T-cell (primary cell): ENCODE data around the gene SHC3. TPM values are rescaled to one million over a fixed set of nuclear protein-coding genes. Genes with fewer than 3 reads are reported as not detected.

ENCODE experiments used
- ATAC-seq, 4 experiments: fragments of 200-7000 bp in 3 of 4; fragments of 150-1000 bp in 1 of 4; cut with Tn5 transposase; replicated peaks in 1 of 4; 1 replicate in 3 of 4; 2 replicates in 1 of 4; pipeline ENCODE4 v1.10.0; 2021; ENCODE audit warnings: moderate library complexity in 3 of 4, mild to moderate bottlenecking in 2 of 4, moderate number of reproducible peaks in 1 of 4
- CTCF ChIA-PET, 2 donors: fragments of 300-600 bp; sonication (Branson Sonifier 250); formaldehyde crosslinking; loops; one replicate each; lab custom pipeline; 2022; ENCODE audit warnings: antibody characterized with exemption in 2 of 2; lab: Charles Lee
- POLR2A ChIA-PET, 2 donors: fragments of 300-600 bp; sonication (Branson Sonifier 250); formaldehyde crosslinking; loops; one replicate each; lab custom pipeline; 2022; ENCODE audit warnings: antibody characterized with exemption in 2 of 2; lab: Charles Lee
- DNase-seq, 35 experiments: peaks; one replicate each; pipeline versions ENCODE4 v3.0.0 to v3.0.0-alpha.2; 2013 to 2023
- H3K27ac ChIP-seq: one replicate; pipeline ENCODE4 v1.5.1; 2013; ENCODE audit warnings: low read length
- H3K27me3 ChIP-seq, 2 experiments: replicated peaks in 1 of 2; 1 replicate in 1 of 2; 2 replicates in 1 of 2; pipeline versions ENCODE4 v1.6.1 to v1.7.0; 2013; ENCODE audit warnings: low read length in 1 of 2, mixed read lengths in 1 of 2; ENCODE audit not compliant: control insufficient read depth in 2 of 2, insufficient read depth in 2 of 2; ENCODE audit errors: extremely low read depth in 1 of 2
- H3K36me3 ChIP-seq, 2 donors: 1 replicate in 1 of 2; 2 replicates in 1 of 2; pipeline versions ENCODE4 v1.6.1 to v1.7.0; 2013; ENCODE audit warnings: low read length in 1 of 2; ENCODE audit not compliant: control insufficient read depth in 2 of 2, insufficient read depth in 1 of 2; ENCODE audit errors: extremely low read depth in 1 of 2
- H3K4me1 ChIP-seq, 2 experiments: 1 replicate in 1 of 2; 2 replicates in 1 of 2; pipeline versions ENCODE4 v1.6.1 to v1.7.0; 2013; ENCODE audit warnings: low read length in 2 of 2, mixed read lengths in 1 of 2; ENCODE audit not compliant: insufficient read depth in 2 of 2, control insufficient read depth in 1 of 2; ENCODE audit errors: extremely low read depth in 1 of 2
- H3K4me3 ChIP-seq, 2 donors: 1 replicate in 1 of 2; 2 replicates in 1 of 2; pipeline versions ENCODE4 v1.5.1 to v1.7.0; 2013; ENCODE audit warnings: mild to moderate bottlenecking in 2 of 2, low read length in 1 of 2, moderate library complexity in 1 of 2; ENCODE audit not compliant: control insufficient read depth in 1 of 2; ENCODE audit errors: extremely low read depth in 1 of 2
- H3K9me3 ChIP-seq: 2 replicates; pipeline ENCODE4 v1.7.0; 2013
- H3K27ac Mint-ChIP-seq, 2 donors: one replicate each; pipeline ENCODE4 v1.8.0; 2020 to 2021; ENCODE audit warnings: mild to moderate bottlenecking in 2 of 2, mixed read lengths in 2 of 2
- H3K27me3 Mint-ChIP-seq, 2 donors: one replicate each; pipeline ENCODE4 v1.8.0; 2021 to 2022; ENCODE audit warnings: mixed read lengths in 2 of 2
- H3K36me3 Mint-ChIP-seq: one replicate; pipeline ENCODE4 v1.8.0; 2021; ENCODE audit warnings: mixed read lengths
- H3K4me1 Mint-ChIP-seq, 3 donors: one replicate each; pipeline ENCODE4 v1.8.0; 2020 to 2022; ENCODE audit warnings: mixed read lengths in 3 of 3, mild to moderate bottlenecking in 1 of 3
- H3K4me3 Mint-ChIP-seq, 3 donors: one replicate each; pipeline ENCODE4 v1.8.0; 2020 to 2022; ENCODE audit warnings: mild to moderate bottlenecking in 3 of 3, mixed read lengths in 3 of 3, moderate library complexity in 3 of 3
- H3K9me3 Mint-ChIP-seq, 3 donors: one replicate each; pipeline ENCODE4 v1.8.0; 2020 to 2022; ENCODE audit warnings: mixed read lengths in 3 of 3
- WGBS: methylation state at CpG from one replicate; pipeline ENCODE4 v1.1.5; 2013; ENCODE audit warnings: missing lambda C conversion rate; ENCODE audit not compliant: insufficient coverage; 5-methylcytosine and 5-hydroxymethylcytosine counted together
- total RNA-seq, 35 experiments: library from RNA in 6 of 35; stranded (reverse) in 6 of 35; fragments of 120-200 nt in 1 of 35; gene quantifications; one replicate each; pipeline versions ENCODE4 v1.2.1 to v1.2.4 and lab custom pipeline; 2013 to 2026

Gene SHC3
- total RNA-seq, 5 donors from 2014 or later (not counting 1 experiment from before 2014, with no cell fraction given): 0.16 to 0.19 (median 0.18) TPM; not detected in 2

GRCh38 chr9:89022001-89022759 lies 156.4 kb downstream of the SHC3 start:
- 97% methylated on average over 7 of the region's 15 CpGs for WGBS
- POLR2A ChIA-PET: no interaction called here
- Mint-ChIP-seq H3K27me3 (peaks cover 8 to 30% of the 10 kb centered on the region in 2 donors), H3K4me3 (no peak overlapping the region), H3K27ac (no peak overlapping the region), H3K36me3 (no peaks in the 10 kb centered on the region), H3K9me3 (no peaks in the 10 kb centered on the region), H3K4me1 (no peaks in the 10 kb centered on the region)
- H3K4me1 ChIP-seq: no peaks in the 10 kb centered on the region
- H3K4me3 ChIP-seq: no peak overlapping the region
- ATAC-seq: no peak
- peaks cover 0 to 4% of the 10 kb centered on the region in 2 experiments for H3K27me3 ChIP-seq
- H3K36me3 ChIP-seq: no peaks in the 10 kb centered on the region
- DNase-seq: no peak
- no peak overlapping the region for H3K27ac ChIP-seq
- no peaks in the 10 kb centered on the region for H3K9me3 ChIP-seq
- CTCF ChIA-PET: no interaction called here

GRCh38 chr9:89021154-89021803 lies 157.3 kb downstream of the SHC3 start:
- Mint-ChIP-seq H3K4me3 (no peak overlapping the region), H3K4me1 (no peaks in the 10 kb centered on the region), H3K27ac (no peak overlapping the region), H3K9me3 (no peaks in the 10 kb centered on the region), H3K27me3 (peaks cover 3 to 22% of the 10 kb centered on the region in 2 donors), H3K36me3 (no peaks in the 10 kb centered on the region)
- H3K27me3 ChIP-seq: peaks cover 0 to 4% of the 10 kb centered on the region in 2 experiments
- ChIA-PET CTCF (interaction anchor here in 1 of 2 donors (0.6 kb wide), 1 partner anchor 435 kb away, joined by 3 read pairs; no protein-coding TSS in a partner anchor), POLR2A (no interaction called here)
- DNase-seq (no peak), ATAC-seq (no peak)
- 80% methylated on average over 4 of the region's 8 CpGs for WGBS
- H3K27ac ChIP-seq: no peak overlapping the region
- no peaks in the 10 kb centered on the region for H3K36me3 ChIP-seq
- no peaks in the 10 kb centered on the region for H3K4me1 ChIP-seq
- no peaks in the 10 kb centered on the region for H3K9me3 ChIP-seq
- H3K4me3 ChIP-seq: no peak overlapping the region

GRCh38 chr9:89020754-89021153 lies 157.9 kb downstream of the SHC3 start:
- Mint-ChIP-seq H3K4me1 (no peaks in the 10 kb centered on the region), H3K27me3 (peaks cover 3 to 22% of the 10 kb centered on the region in 2 donors), H3K27ac (no peak overlapping the region), H3K4me3 (no peak overlapping the region), H3K36me3 (no peaks in the 10 kb centered on the region), H3K9me3 (no peaks in the 10 kb centered on the region)
- H3K36me3 ChIP-seq: no peaks in the 10 kb centered on the region
- ATAC-seq (no peak), DNase-seq (no peak)
- no peak overlapping the region for H3K4me3 ChIP-seq
- ChIA-PET POLR2A (no interaction called here), CTCF (interaction anchor here in 1 of 2 donors (0.6 kb wide), 1 partner anchor 434 kb away, joined by 3 read pairs; no protein-coding TSS in a partner anchor)
- peaks cover 0 to 4% of the 10 kb centered on the region in 2 experiments for H3K27me3 ChIP-seq
- 66% methylated on average over 3 of the region's 4 CpGs for WGBS
- H3K4me1 ChIP-seq: no peaks in the 10 kb centered on the region
- no peaks in the 10 kb centered on the region for H3K9me3 ChIP-seq
- no peak overlapping the region for H3K27ac ChIP-seq

GRCh38 chr9:89015336-89015735 lies 163.3 kb downstream of the SHC3 start:
- Histone ChIP-seq H3K4me1 (no peaks in the 10 kb centered on the region), H3K36me3 (no peaks in the 10 kb centered on the region), H3K27me3 (peaks cover 0 to 32% of the 10 kb centered on the region in 2 experiments), H3K4me3 (no peak overlapping the region), H3K9me3 (no peaks in the 10 kb centered on the region), H3K27ac (no peak overlapping the region)
- no peaks in the 10 kb centered on the region for H3K4me1 Mint-ChIP-seq
- ATAC-seq (no peak), DNase-seq (no peak)
- ChIA-PET CTCF (no interaction called here), POLR2A (no interaction called here)
- H3K27me3 Mint-ChIP-seq: peaks cover 13 to 18% of the 10 kb centered on the region in 2 donors
- H3K9me3 Mint-ChIP-seq: no peaks in the 10 kb centered on the region
- no peaks in the 10 kb centered on the region for H3K36me3 Mint-ChIP-seq
- H3K4me3 Mint-ChIP-seq: no peak overlapping the region
- no peak overlapping the region for H3K27ac Mint-ChIP-seq
- 79% methylated on average over 2 of the region's 2 CpGs for WGBS

- no peak for DNase-seq
- Histone ChIP-seq H3K36me3 (no peaks in the 10 kb centered on the region), H3K9me3 (no peaks in the 10 kb centered on the region), H3K4me1 (no peaks in the 10 kb centered on the region), H3K27me3 (peaks cover 0 to 31% of the 10 kb centered on the region in 2 experiments), H3K27ac (no peak overlapping the region), H3K4me3 (no peak overlapping the region)
- ChIA-PET CTCF (no interaction called here), POLR2A (no interaction called here)
- no peaks in the 10 kb centered on the region for H3K4me1 Mint-ChIP-seq
- H3K4me3 Mint-ChIP-seq: no peak overlapping the region
- ATAC-seq: no peak
- H3K27me3 Mint-ChIP-seq: peaks cover 13 to 20% of the 10 kb centered on the region in 2 donors
- H3K27ac Mint-ChIP-seq: no peak overlapping the region
- H3K36me3 Mint-ChIP-seq: no peaks in the 10 kb centered on the region
- WGBS: 89% methylated on average over 3 of the region's 7 CpGs
- no peaks in the 10 kb centered on the region for H3K9me3 Mint-ChIP-seq
Measured at GRCh38 chr9:89014153-89014552, 164.5 kb downstream of the SHC3 start.

- no peaks in the 10 kb centered on the region for H3K36me3 ChIP-seq
- H3K27me3 Mint-ChIP-seq: peaks cover 13 to 20% of the 10 kb centered on the region in 2 donors
- no peaks in the 10 kb centered on the region for H3K4me1 Mint-ChIP-seq
- H3K36me3 Mint-ChIP-seq: no peaks in the 10 kb centered on the region
- H3K27me3 ChIP-seq: peaks cover 0 to 33% of the 10 kb centered on the region in 2 experiments
- no peak for DNase-seq
- WGBS: 56% methylated on average over 1 of the region's 1 CpG
- no peak overlapping the region for H3K27ac ChIP-seq
- H3K27ac Mint-ChIP-seq: no peak overlapping the region
- no peaks in the 10 kb centered on the region for H3K9me3 Mint-ChIP-seq
- H3K4me3 Mint-ChIP-seq: no peak overlapping the region
- no peak overlapping the region for H3K4me3 ChIP-seq
- no peaks in the 10 kb centered on the region for H3K9me3 ChIP-seq
- H3K4me1 ChIP-seq: no peaks in the 10 kb centered on the region
- ChIA-PET CTCF (no interaction called here), POLR2A (no interaction called here)
- no peak for ATAC-seq
Measured at GRCh38 chr9:89013660-89014059, 165.0 kb downstream of the SHC3 start.
